ENCODE data around the gene PLEKHA1. TPM values are rescaled to one million over a fixed set of nuclear protein-coding genes. Genes with fewer than 3 reads are reported as not detected.

Gene PLEKHA1
- total RNA-seq, 3 donors from 2014 or later = 24.2 to 38.9 (median 26.2) TPM

GRCh38 chr10:122463466-122464249 lies 89.2 kb downstream of the PLEKHA1 start:
- Histone ChIP-seq H3K27me3 (no peaks in the 10 kb centered on the region), H3K4me3 (peak overlapping the region; percentile 72 to 91 (median 81)), H3K36me3 (no peaks in the 10 kb centered on the region), H3K9me3 (no peaks in the 10 kb centered on the region), H3K27ac (peak overlapping the region; percentile 75 to 76), H3K4me1 (peaks cover 4 to 6% of the 10 kb centered on the region in 2 donors)
- TF ChIP-seq POLR2AphosphoS5 (IDR thresholded peaks at IDR 0.05) (no peak), POLR2A (IDR thresholded peaks at IDR 0.05) (no peak)
- TF ChIP-seq, protein P1, sequence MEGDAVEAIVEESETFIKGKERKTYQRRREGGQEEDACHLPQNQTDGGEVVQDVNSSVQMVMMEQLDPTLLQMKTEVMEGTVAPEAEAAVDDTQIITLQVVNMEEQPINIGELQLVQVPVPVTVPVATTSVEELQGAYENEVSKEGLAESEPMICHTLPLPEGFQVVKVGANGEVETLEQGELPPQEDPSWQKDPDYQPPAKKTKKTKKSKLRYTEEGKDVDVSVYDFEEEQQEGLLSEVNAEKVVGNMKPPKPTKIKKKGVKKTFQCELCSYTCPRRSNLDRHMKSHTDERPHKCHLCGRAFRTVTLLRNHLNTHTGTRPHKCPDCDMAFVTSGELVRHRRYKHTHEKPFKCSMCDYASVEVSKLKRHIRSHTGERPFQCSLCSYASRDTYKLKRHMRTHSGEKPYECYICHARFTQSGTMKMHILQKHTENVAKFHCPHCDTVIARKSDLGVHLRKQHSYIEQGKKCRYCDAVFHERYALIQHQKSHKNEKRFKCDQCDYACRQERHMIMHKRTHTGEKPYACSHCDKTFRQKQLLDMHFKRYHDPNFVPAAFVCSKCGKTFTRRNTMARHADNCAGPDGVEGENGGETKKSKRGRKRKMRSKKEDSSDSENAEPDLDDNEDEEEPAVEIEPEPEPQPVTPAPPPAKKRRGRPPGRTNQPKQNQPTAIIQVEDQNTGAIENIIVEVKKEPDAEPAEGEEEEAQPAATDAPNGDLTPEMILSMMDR (IDR thresholded peaks at IDR 0.05) = no peak
- intact Hi-C loops (cut with DNase I; ENCODE audit: low total_unique reads) = no loop called here
- DNase-seq (ENCODE audit: low spot score in 2 of 2) = no peak

DNA sequence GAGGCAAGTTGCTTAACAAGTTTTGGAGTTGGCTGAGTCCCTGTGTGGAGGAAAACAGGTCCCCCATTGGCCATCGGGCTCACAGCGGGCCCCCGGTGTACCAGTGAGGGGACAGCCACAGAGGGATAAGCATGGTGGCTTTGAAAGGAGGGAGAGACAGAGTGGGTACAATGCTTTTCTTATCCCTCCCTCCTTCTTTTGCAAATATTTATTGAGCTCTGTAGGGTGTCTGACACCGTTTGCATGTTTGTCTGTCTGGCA lies 89.7 kb downstream of the PLEKHA1 start:
- H3K4me3 ChIP-seq = peak overlapping the region in 2 of 3 donors; percentile 72 to 91
- DNase-seq (ENCODE audit: low spot score in 2 of 2) = no peak
- no peaks in the 10 kb centered on the region for H3K9me3 ChIP-seq
- H3K4me1 ChIP-seq = peaks cover 4 to 6% of the 10 kb centered on the region in 2 donors
- peak overlapping the region; percentile 75 to 76 for H3K27ac ChIP-seq
- no peaks in the 10 kb centered on the region for H3K36me3 ChIP-seq
- no peak for TF ChIP-seq POLR2AphosphoS5 (IDR thresholded peaks at IDR 0.05)
- no peak for TF ChIP-seq POLR2A (IDR thresholded peaks at IDR 0.05)
- TF ChIP-seq, protein P1 (IDR thresholded peaks at IDR 0.05) = no peak
- intact Hi-C loops (cut with DNase I; ENCODE audit: low total_unique reads) = no loop called here
- H3K27me3 ChIP-seq = no peaks in the 10 kb centered on the region

GRCh38 chr10:122464586-122464985 lies 90.1 kb downstream of the PLEKHA1 start:
- Histone ChIP-seq H3K36me3 (no peaks in the 10 kb centered on the region), H3K9me3 (no peaks in the 10 kb centered on the region), H3K27ac (peak overlapping the region; percentile 75 to 76), H3K4me1 (peaks cover 4 to 6% of the 10 kb centered on the region in 2 donors), H3K4me3 (peak overlapping the region in 2 of 3 donors; percentile 72 to 91), H3K27me3 (no peaks in the 10 kb centered on the region)
- DNase-seq (ENCODE audit: low spot score in 2 of 2) = no peak
- intact Hi-C loops (cut with DNase I; ENCODE audit: low total_unique reads) = no loop called here
- TF ChIP-seq, protein P1 (IDR thresholded peaks at IDR 0.05) = no peak
- TF ChIP-seq POLR2AphosphoS5 (IDR thresholded peaks at IDR 0.05) = no peak
- TF ChIP-seq POLR2A (IDR thresholded peaks at IDR 0.05) = no peak

DNA sequence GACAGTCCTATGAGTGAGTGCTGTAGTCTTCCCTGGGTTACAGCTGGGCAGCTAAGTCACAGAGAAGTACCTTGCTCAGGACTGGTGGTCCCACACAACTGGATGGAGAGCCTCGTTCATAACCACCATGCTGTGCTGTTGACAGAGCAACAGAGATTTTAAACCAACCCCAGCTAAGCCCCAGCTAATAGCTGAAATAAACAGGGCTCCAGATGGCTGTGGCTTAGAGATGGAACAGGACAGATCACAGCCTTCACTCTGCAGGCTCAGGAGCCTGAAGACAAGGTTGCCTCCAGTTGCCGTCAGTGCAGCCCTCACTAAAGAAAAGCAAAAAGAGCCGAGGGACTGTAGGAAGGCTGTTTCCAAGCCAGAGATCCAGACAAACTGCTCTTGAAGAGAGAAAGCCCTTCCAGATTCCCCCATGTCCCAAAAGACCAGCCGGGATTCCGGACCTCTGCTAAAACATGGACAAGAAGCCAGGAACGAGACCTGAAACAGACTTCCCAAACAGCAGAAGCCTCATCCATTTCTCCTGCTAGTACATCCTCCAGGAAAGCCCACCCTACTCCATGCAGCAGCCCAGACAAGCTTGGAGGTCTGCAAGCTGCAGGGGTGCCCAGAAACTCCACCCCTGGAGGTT lies 91.0 kb downstream of the PLEKHA1 start:
- Histone ChIP-seq H3K36me3 (no peaks in the 10 kb centered on the region), H3K4me3 (no peak overlapping the region), H3K4me1 (peaks cover 2 to 4% of the 10 kb centered on the region in 2 donors), H3K27me3 (no peaks in the 10 kb centered on the region), H3K27ac (peak overlapping the region; percentile 13 to 76), H3K9me3 (no peaks in the 10 kb centered on the region)
- DNase-seq (ENCODE audit: low spot score in 2 of 2) = no peak
- TF ChIP-seq, protein P1 (IDR thresholded peaks at IDR 0.05) = no peak
- no peak for TF ChIP-seq POLR2AphosphoS5 (IDR thresholded peaks at IDR 0.05)
- no peak for TF ChIP-seq POLR2A (IDR thresholded peaks at IDR 0.05)
- intact Hi-C loops (cut with DNase I; ENCODE audit: low total_unique reads) = no loop called here

DNA sequence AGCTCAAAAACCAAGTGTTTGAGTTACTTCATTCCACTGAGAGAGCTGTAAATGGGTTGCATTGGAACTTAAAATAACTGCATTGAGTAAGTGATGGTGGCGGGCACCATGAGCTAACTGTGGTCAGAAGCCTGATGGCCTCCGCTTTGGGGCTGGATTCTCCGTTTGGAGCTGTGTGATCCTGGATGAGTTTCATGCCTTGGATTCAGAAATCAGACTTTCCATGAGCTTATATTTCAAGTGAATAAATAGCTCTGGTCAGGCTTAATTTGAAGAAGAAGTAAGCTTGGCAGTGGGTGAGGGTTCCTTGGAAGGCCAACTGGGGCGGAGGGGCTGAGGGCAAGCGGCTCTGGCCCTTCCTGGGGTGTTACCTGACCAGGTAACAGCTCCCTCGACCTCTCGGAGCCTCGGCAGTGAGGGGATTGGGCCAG lies 92.5 kb downstream of the PLEKHA1 start:
- no peak overlapping the region for H3K4me3 ChIP-seq
- peaks cover 0 to 4% of the 10 kb centered on the region in 2 donors for H3K4me1 ChIP-seq
- intact Hi-C loops (cut with DNase I; ENCODE audit: low total_unique reads) = no loop called here
- H3K27me3 ChIP-seq = no peaks in the 10 kb centered on the region
- TF ChIP-seq POLR2AphosphoS5 (IDR thresholded peaks at IDR 0.05) = no peak
- TF ChIP-seq POLR2A (IDR thresholded peaks at IDR 0.05) = no peak
- TF ChIP-seq, protein P1 (IDR thresholded peaks at IDR 0.05) = no peak
- peak overlapping the region; percentile 83 to 89 for H3K27ac ChIP-seq
- H3K36me3 ChIP-seq = no peaks in the 10 kb centered on the region
- no peak for DNase-seq (ENCODE audit: low spot score in 2 of 2)
- H3K9me3 ChIP-seq = no peaks in the 10 kb centered on the region
